ENCODE data around the gene TPO.

GRCh38 chr2:1584691-1585485 lies 171.6 kb downstream of the TPO start:
- TF ChIP-seq CTCF (IDR thresholded peaks at IDR 0.05) (peak in 1 of 5 experiments; percentile 12), POLR2A (IDR thresholded peaks at IDR 0.05) (no peak), EP300 (IDR thresholded peaks at IDR 0.05) (no peak)
